ENCODE data around the gene IL22RA1. TPM values are rescaled to one million over a fixed set of nuclear protein-coding genes. Genes with fewer than 3 reads are reported as not detected.

The IL22RA1 gene
- total RNA-seq, 1 donor from 2014 or later = not detected

DNA sequence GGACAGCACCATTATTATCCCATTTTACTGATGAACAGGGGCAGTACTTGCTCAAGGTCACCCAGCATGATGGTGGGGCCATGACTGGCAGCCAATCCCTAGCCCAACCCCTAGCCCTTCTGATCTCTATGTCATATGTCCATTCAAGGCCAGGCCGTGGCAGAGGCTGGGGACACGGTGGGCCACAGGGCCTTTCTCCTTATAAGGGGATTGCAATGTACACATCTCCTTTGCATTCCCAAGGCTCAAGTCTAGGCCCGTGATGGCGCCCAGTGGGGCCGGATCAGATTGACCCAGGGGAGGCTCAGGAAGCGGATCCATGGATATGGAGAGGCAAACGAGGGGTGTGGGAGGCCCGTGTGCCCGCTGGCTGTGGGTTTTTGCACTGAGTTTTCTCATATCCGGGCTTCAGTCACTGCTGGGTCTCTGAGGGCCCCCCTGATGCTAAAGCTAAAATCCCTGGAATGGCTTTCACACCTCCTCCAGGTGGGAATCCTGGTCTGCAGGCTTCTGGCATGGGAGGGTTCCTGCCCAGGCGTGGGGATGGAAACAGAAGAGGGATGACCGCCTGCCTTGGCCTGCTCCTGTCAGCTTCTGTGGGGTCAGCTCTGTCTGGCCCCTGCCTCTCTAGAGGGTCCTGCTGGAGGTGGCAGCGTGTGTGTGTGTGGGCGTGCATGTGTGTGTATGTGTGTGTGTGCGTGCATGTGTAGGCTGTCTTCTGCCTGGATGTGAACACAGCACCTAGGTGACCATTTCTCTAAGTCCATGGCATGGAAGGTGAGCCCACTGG, 33.1 kb downstream of the IL22RA1 start:
- no peak overlapping the region for H3K27ac Mint-ChIP-seq
- no peaks in the 10 kb centered on the region for H3K36me3 Mint-ChIP-seq (ENCODE audit: low read depth)
- no peak for DNase-seq
- H3K9me3 Mint-ChIP-seq = no peaks in the 10 kb centered on the region
- peaks cover 7% of the 10 kb centered on the region for H3K4me1 Mint-ChIP-seq
- intact Hi-C loops (cut with micrococcal nuclease) = no loop called here
- H3K4me3 Mint-ChIP-seq = no peak overlapping the region
- peaks cover 18% of the 10 kb centered on the region for H3K27me3 Mint-ChIP-seq

DNA sequence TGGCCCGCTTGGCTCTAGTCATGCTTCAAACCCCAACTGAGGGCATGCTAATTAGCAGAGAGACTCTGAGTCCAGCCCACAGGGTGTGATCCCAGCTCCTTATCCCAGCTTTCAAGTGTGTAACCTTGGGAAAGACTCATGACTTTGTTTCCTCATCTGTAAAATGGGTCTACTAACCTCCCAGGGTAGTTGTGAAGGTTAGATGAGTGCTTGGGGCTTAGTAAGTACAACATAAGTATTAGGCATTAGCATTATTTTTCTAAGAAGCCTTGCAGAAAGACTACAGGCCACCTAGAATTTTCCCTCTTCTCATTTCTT, 33.8 kb downstream of the IL22RA1 start:
- H3K4me3 Mint-ChIP-seq = no peak overlapping the region
- H3K27ac Mint-ChIP-seq = no peak overlapping the region
- intact Hi-C loops (cut with micrococcal nuclease) = no loop called here
- no peak for DNase-seq
- no peaks in the 10 kb centered on the region for H3K9me3 Mint-ChIP-seq
- H3K36me3 Mint-ChIP-seq (ENCODE audit: low read depth) = no peaks in the 10 kb centered on the region
- H3K4me1 Mint-ChIP-seq = peaks cover 7% of the 10 kb centered on the region
- peaks cover 18% of the 10 kb centered on the region for H3K27me3 Mint-ChIP-seq

GRCh38 chr1:24108334-24109165, 34.4 kb downstream of the IL22RA1 start:
- no peak for DNase-seq
- Mint-ChIP-seq H3K36me3 (ENCODE audit: low read depth) (no peaks in the 10 kb centered on the region), H3K27ac (no peak overlapping the region)

DNA sequence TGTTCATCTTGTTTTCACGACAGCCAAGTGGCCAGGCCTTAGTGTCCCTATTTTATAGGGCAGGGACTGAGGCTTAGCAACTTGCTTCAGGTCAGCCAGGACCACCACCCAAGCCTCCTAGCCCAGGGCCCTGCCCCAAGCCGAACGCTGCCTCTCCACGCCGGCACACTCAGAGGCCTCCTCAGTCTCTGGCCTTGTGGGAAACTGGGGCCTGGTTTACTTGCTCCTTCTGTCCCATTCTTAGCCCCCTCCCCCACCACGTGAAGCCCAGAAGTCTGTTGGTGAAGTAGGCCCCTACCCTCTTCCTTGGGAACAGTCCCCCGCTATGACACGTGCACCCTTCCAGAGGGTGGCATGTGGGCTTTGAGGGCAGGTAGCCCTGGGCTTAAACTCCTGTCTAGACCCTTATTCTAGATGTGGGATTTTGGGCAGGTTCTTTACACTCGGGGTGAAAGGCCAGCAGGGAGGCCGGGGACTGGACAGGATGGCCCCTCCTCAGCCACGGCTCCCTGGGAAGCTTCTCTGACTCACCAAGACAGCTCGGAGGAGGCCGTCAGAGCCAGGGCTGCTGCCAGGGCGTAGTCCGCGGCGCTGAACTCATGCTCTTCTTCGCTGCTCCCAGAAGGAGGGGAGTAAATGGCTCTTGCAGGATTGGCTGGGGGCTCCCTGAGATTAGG, 35.3 kb downstream of the IL22RA1 start:
- Mint-ChIP-seq H3K9me3 (no peaks in the 10 kb centered on the region), H3K27me3 (peaks cover 12% of the 10 kb centered on the region), H3K27ac (no peak overlapping the region), H3K4me3 (no peak overlapping the region), H3K36me3 (ENCODE audit: low read depth) (no peaks in the 10 kb centered on the region), H3K4me1 (peaks cover 5% of the 10 kb centered on the region)
- DNase-seq = no peak
- intact Hi-C loops (cut with micrococcal nuclease) = no loop called here

More at GRCh38 chr1:24108334-24109165, 34.4 kb downstream of the IL22RA1 start:
- no peaks in the 10 kb centered on the region for H3K9me3 Mint-ChIP-seq
- peaks cover 7% of the 10 kb centered on the region for H3K4me1 Mint-ChIP-seq
- no peak overlapping the region for H3K4me3 Mint-ChIP-seq
- peaks cover 13% of the 10 kb centered on the region for H3K27me3 Mint-ChIP-seq
- intact Hi-C loops (cut with micrococcal nuclease) = no loop called here

DNA sequence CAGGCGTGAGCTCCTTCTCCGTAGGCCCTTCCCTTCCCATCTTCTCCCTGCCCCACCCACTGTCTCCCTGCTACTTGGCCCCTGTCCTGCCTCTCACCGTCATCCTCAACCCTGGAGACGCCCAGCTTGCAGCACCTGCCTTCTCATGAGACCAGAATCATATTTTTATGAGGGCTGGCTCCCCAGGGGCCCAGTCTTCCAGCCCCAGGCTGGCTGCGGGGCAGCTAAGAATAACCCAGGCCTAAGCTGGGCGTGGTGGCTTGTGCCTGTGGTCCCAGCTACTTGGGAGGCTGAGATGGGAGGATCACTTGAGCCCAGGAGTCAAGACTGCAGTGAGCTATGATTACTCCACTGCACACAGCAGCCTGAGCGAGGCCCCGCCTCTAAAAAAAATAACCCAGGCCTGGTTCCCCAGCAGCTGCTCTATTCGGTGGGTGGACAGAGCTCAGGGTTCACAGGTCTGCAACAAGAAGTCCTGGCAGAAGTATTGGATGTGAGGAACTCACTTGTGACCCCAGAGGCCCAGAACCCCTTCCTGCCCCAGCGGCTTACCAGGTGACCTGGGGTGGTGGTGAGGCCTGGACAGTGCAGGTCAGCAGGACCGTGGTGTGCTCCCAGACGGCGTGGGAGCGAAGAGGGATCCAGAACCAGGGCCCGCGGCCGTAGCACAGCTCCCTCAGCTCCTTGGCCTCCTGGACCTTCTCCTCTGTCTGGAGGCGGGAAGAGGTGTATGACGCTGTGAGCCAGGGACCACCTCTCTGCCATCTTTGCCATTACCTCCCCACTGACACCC, 37.4 kb downstream of the IL22RA1 start:
- Mint-ChIP-seq H3K9me3 (no peaks in the 10 kb centered on the region), H3K4me3 (no peak overlapping the region), H3K4me1 (no peaks in the 10 kb centered on the region), H3K27me3 (peaks cover 3% of the 10 kb centered on the region), H3K27ac (no peak overlapping the region), H3K36me3 (ENCODE audit: low read depth) (no peaks in the 10 kb centered on the region)
- intact Hi-C loops (cut with micrococcal nuclease) = no loop called here
- DNase-seq = no peak

GRCh38 chr1:24104854-24105253, 38.1 kb downstream of the IL22RA1 start:
- Mint-ChIP-seq H3K4me1 (no peaks in the 10 kb centered on the region), H3K4me3 (no peak overlapping the region), H3K9me3 (no peaks in the 10 kb centered on the region), H3K27ac (no peak overlapping the region), H3K36me3 (ENCODE audit: low read depth) (no peaks in the 10 kb centered on the region), H3K27me3 (peaks cover 3% of the 10 kb centered on the region)
- DNase-seq = no peak
- intact Hi-C loops (cut with micrococcal nuclease) = no loop called here

DNA sequence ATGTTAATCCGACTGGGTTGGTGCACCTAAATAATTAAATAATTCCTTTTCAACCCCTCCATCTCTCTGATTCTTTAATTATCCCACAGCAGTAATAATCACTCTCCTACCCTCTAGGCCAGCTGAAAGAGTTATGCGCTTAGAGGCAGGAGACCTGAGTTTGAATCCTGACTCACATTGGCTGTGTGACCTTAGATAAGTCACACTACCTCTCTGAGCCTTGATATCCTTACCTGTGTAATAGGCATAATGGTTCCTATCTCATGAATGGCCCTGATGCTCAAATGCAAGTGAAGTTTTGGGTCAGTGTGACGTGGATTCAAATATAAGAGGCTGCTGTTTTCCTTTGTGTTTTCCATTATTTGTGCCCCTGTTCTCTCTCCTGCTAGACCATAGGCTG, 39.1 kb downstream of the IL22RA1 start:
- H3K4me3 Mint-ChIP-seq = no peak overlapping the region
- no peak for DNase-seq
- no peaks in the 10 kb centered on the region for H3K36me3 Mint-ChIP-seq (ENCODE audit: low read depth)
- H3K27me3 Mint-ChIP-seq = peaks cover 3% of the 10 kb centered on the region
- intact Hi-C loops (cut with micrococcal nuclease) = no loop called here
- no peaks in the 10 kb centered on the region for H3K4me1 Mint-ChIP-seq
- H3K9me3 Mint-ChIP-seq = no peaks in the 10 kb centered on the region
- H3K27ac Mint-ChIP-seq = no peak overlapping the region

DNA sequence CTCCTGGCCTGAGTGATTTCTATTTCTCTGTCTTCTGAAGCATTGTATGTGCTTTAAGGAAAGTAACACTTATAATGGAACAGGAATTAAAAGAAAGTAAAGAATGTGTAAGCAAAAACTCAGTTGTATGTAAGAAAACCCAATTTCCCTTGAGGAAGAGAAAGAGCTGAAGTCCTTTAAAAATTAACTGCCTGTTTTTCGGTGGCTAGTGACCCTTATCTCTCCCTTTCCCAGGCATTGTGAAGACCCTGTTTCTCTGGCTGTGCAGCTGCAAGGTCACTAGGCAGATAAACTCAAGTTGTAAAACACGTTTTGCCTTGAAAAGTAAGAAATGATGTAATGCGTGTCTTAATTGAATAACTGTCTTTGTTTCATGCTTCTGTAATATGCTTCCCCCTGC, 39.5 kb downstream of the IL22RA1 start:
- DNase-seq = no peak
- peaks cover 3% of the 10 kb centered on the region for H3K27me3 Mint-ChIP-seq
- intact Hi-C loops (cut with micrococcal nuclease) = no loop called here

DNA sequence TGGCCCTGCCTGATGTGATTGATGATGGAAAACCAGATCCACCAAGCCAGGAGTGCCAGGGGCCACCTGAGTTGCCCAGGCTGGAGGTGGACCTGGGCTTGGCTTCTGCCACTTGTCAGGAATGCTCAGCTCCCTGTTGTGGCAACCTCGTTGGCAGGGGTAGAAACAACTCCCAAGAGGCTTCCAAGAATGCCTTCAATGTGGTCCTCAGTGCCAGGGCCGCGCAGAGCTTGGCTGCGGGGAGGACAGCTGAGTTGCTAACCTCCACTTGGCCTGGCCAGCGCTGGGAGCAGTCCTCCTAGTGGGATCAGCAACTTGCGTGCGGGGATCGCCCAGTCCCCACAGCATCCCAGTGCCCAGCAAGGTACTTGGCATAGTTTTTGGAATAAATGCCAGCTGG, 40.0 kb downstream of the IL22RA1 start:
- Mint-ChIP-seq H3K36me3 (ENCODE audit: low read depth) (no peaks in the 10 kb centered on the region), H3K4me3 (no peak overlapping the region), H3K27ac (no peak overlapping the region), H3K9me3 (no peaks in the 10 kb centered on the region), H3K27me3 (peaks cover 3% of the 10 kb centered on the region), H3K4me1 (no peaks in the 10 kb centered on the region)
- intact Hi-C loops (cut with micrococcal nuclease) = no loop called here
- no peak for DNase-seq

More for the DNA sequence above, 39.5 kb downstream of the IL22RA1 start:
- no peak overlapping the region for H3K4me3 Mint-ChIP-seq
- no peaks in the 10 kb centered on the region for H3K9me3 Mint-ChIP-seq
- H3K27ac Mint-ChIP-seq = no peak overlapping the region
- H3K36me3 Mint-ChIP-seq (ENCODE audit: low read depth) = no peaks in the 10 kb centered on the region
- no peaks in the 10 kb centered on the region for H3K4me1 Mint-ChIP-seq

GRCh38 chr1:24101796-24102586, 40.9 kb downstream of the IL22RA1 start:
- intact Hi-C loops (cut with micrococcal nuclease) = no loop called here
- H3K27me3 Mint-ChIP-seq = peaks cover 3% of the 10 kb centered on the region
- DNase-seq = no peak
- no peaks in the 10 kb centered on the region for H3K9me3 Mint-ChIP-seq
- no peak overlapping the region for H3K27ac Mint-ChIP-seq
- H3K4me1 Mint-ChIP-seq = no peaks in the 10 kb centered on the region
- H3K4me3 Mint-ChIP-seq = no peak overlapping the region
- H3K36me3 Mint-ChIP-seq (ENCODE audit: low read depth) = no peaks in the 10 kb centered on the region

DNA sequence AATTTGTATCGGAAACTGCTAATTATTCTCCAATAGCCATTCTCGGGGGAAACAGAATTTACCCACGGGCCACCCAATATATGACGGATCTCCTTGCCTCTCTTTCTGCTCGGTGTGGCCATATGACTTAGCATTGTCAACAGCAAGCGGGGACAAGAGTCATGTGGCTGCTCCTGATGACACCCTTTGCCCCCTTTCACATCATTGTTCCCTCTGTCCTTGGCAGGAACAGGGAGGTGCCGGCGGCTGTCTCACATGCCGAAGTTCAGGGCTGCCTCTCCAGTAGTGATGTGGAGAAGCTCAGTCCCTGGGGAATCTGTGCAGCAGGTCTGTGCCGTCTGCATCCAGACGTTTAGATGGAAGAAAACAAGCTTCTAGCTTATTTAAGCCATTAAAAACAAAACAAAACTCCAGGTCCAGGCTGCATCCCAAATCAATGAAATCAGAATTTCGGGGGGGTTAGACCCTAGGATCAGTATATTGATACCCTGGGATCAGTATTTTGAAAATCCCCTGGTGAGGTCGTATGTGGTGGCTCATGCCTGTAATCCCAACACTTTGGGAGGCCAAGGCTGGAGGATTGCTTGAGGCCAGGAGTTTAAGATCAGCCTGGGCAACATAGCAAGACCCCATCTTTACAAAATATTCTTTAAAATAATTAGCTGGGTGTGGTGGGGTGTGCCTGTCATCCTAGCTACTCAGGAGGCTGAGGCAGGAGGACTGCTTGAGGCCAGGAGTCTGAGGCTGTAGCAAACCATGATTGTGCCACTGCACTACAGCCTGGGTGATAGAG, 41.8 kb downstream of the IL22RA1 start:
- no peaks in the 10 kb centered on the region for H3K4me1 Mint-ChIP-seq
- no peak for DNase-seq
- no peak overlapping the region for H3K4me3 Mint-ChIP-seq
- H3K36me3 Mint-ChIP-seq (ENCODE audit: low read depth) = no peaks in the 10 kb centered on the region
- intact Hi-C loops (cut with micrococcal nuclease) = no loop called here
- peaks cover 3% of the 10 kb centered on the region for H3K27me3 Mint-ChIP-seq
- H3K27ac Mint-ChIP-seq = no peak overlapping the region
- no peaks in the 10 kb centered on the region for H3K9me3 Mint-ChIP-seq

GRCh38 chr1:24098943-24099638, 43.8 kb downstream of the IL22RA1 start:
- Mint-ChIP-seq H3K9me3 (no peaks in the 10 kb centered on the region), H3K4me3 (no peak overlapping the region), H3K27ac (no peak overlapping the region), H3K36me3 (ENCODE audit: low read depth) (no peaks in the 10 kb centered on the region), H3K27me3 (peaks cover 3% of the 10 kb centered on the region), H3K4me1 (no peaks in the 10 kb centered on the region)
- intact Hi-C loops (cut with micrococcal nuclease) = no loop called here
- DNase-seq = no peak

Data from activated CD4-positive, alpha-beta T cell treated with anti-CD3 and anti-CD28 coated beads, Interleukin-2, amount 10 ng/mL, durations not matched to agents 24 days and 14 days (primary cell).